ENCODE data around the gene NKX3-2.

The NKX3-2 gene

DNA sequence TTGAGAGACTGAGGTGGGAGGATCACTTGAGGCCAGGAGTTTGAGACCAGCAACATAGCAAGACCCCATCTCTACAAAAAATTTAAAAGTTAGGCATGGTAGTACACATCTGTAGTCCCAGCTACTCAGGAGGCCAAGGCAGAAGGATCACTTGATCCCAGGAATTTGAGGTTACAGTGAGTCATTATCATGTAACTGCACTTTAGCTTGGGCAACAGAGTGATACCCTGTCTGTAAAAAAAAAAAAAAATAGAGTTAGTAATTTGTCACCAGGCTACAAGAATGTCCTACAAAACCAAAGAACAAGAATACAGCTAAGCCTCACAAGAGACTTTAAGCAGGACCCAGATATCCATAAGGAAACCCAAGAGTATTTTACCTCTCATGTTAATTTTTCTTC, 33.2 kb downstream of the NKX3-2 start:
- no peak overlapping the region for H3K4me3 ChIP-seq (ENCODE audit: low read length)
- no peaks in the 10 kb centered on the region for H3K36me3 ChIP-seq (ENCODE audit: control insufficient read depth, insufficient read depth, low read length)
- no peaks in the 10 kb centered on the region for H3K27me3 ChIP-seq (ENCODE audit: control insufficient read depth, insufficient read depth, low read length)
- H3K27ac ChIP-seq (ENCODE audit: low read depth, low read length), result no peak overlapping the region
- no peak overlapping the region for H3K9ac ChIP-seq (ENCODE audit: low read length)
- no peaks in the 10 kb centered on the region for H3K4me1 ChIP-seq (ENCODE audit: control insufficient read depth, insufficient read depth, low read length)

DNA sequence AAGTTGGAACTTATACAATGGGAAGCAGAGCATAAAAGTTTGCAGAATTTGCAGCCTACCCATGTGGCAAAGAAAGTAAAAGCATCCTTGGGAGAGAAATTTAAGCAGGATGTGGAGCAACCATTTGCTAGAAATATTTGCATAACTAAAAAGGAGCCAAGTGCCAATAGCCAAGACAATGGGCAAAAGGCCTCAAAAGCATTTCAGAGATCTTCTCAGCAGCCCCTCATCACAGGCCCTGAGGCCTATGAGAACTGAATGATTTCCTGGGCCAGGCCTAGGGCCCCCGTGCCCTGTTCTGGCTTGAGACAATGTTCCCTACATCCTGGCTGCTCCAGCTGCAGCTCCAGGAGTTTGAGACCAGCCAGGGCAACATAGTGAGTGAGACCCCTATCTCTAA, 34.9 kb downstream of the NKX3-2 start:
- Histone ChIP-seq H3K27me3 (ENCODE audit: control insufficient read depth, insufficient read depth, low read length) (no peaks in the 10 kb centered on the region), H3K4me1 (ENCODE audit: control insufficient read depth, insufficient read depth, low read length) (no peaks in the 10 kb centered on the region), H3K9ac (ENCODE audit: low read length) (no peak overlapping the region), H3K36me3 (ENCODE audit: control insufficient read depth, insufficient read depth, low read length) (no peaks in the 10 kb centered on the region), H3K4me3 (ENCODE audit: low read length) (no peak overlapping the region), H3K27ac (ENCODE audit: low read depth, low read length) (no peak overlapping the region)

DNA sequence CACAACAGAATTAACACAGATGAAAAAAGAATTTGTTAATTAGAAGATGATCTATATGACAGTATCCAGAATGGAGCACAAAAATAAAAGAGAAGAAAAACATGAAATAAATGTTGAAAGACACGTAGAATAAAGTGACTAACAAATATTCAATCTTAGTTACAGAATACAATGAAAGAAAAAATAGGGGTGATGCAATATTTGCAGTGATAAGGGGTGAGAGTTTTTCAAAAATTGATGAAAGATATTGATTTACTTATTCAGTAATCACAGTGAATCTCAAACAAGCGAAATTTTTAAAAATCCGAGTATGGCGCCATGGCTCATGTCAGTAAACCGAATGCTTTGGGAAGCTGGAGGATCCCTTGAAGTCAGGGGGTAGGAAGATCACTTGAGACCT, 39.9 kb downstream of the NKX3-2 start:
- Histone ChIP-seq H3K27ac (ENCODE audit: low read depth, low read length) (no peak overlapping the region), H3K4me3 (ENCODE audit: low read length) (no peak overlapping the region), H3K27me3 (ENCODE audit: control insufficient read depth, insufficient read depth, low read length) (no peaks in the 10 kb centered on the region), H3K4me1 (ENCODE audit: control insufficient read depth, insufficient read depth, low read length) (no peaks in the 10 kb centered on the region), H3K36me3 (ENCODE audit: control insufficient read depth, insufficient read depth, low read length) (no peaks in the 10 kb centered on the region), H3K9ac (ENCODE audit: low read length) (no peak overlapping the region)

DNA sequence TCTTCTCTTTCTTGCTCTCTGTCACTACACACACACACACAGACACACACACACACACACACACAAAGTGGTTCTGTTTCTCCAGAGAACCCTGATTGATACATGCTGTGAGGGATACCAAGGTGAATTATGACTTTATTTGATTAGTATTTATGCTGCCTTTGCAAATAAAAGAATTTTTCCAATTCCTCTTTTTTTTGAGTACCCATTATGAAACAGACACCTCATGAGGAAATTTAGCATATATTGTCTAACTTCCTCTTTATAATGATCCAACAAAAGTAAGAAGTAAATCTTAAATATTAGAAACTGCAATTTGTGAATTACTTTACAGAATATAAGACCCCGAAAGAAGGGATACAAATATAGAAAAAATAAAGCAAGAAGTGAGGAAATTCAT, 45.8 kb downstream of the NKX3-2 start:
- Histone ChIP-seq H3K27ac (ENCODE audit: low read depth, low read length) (no peak overlapping the region), H3K4me3 (ENCODE audit: low read length) (no peak overlapping the region), H3K9ac (ENCODE audit: low read length) (no peak overlapping the region), H3K4me1 (ENCODE audit: control insufficient read depth, insufficient read depth, low read length) (no peaks in the 10 kb centered on the region), H3K27me3 (ENCODE audit: control insufficient read depth, insufficient read depth, low read length) (no peaks in the 10 kb centered on the region), H3K36me3 (ENCODE audit: control insufficient read depth, insufficient read depth, low read length) (no peaks in the 10 kb centered on the region)

DNA sequence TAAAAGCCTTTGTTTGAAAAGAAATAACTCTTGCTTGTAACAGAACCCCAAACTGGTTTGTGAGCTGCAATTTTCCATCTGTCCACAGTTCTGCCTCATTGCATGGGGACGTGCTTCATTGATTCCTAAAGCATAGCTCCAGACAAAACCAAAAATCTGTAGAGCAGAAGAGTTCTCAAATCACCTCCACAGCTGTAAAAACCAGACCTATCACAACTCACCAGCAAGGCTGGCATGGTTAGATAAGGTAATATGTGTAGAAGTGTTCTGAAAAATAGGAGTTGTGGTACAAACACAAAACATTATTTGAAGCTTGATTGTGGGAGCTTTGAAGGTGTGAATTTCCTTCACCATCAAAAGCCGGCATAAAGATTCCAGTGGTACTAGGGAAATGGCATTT, 47.7 kb downstream of the NKX3-2 start:
- Histone ChIP-seq H3K4me1 (ENCODE audit: control insufficient read depth, insufficient read depth, low read length) (no peaks in the 10 kb centered on the region), H3K36me3 (ENCODE audit: control insufficient read depth, insufficient read depth, low read length) (no peaks in the 10 kb centered on the region), H3K4me3 (ENCODE audit: low read length) (no peak overlapping the region), H3K27ac (ENCODE audit: low read depth, low read length) (no peak overlapping the region), H3K27me3 (ENCODE audit: control insufficient read depth, insufficient read depth, low read length) (no peaks in the 10 kb centered on the region), H3K9ac (ENCODE audit: low read length) (no peak overlapping the region)

DNA sequence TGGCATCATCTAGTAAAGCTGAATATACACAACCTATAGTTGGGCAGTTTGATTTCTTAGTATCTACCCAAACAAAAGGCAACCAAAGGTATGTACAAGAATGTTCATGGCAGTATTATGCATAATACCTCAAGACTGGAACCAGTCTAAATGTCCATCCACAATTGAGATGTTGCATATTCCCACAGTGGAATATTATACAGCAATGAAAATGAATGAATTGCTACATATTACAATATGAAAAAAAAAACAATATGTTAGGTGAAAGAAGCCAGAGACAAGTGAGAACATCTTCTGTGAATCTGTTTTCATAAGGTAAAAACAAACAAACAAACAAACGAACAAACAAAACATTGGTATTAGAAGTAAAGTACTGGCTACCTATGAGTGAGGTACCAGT, 48.6 kb downstream of the NKX3-2 start:
- no peaks in the 10 kb centered on the region for H3K27me3 ChIP-seq (ENCODE audit: control insufficient read depth, insufficient read depth, low read length)
- no peak overlapping the region for H3K4me3 ChIP-seq (ENCODE audit: low read length)
- no peak overlapping the region for H3K9ac ChIP-seq (ENCODE audit: low read length)
- no peaks in the 10 kb centered on the region for H3K36me3 ChIP-seq (ENCODE audit: control insufficient read depth, insufficient read depth, low read length)
- no peaks in the 10 kb centered on the region for H3K4me1 ChIP-seq (ENCODE audit: control insufficient read depth, insufficient read depth, low read length)
- no peak overlapping the region for H3K27ac ChIP-seq (ENCODE audit: low read depth, low read length)

DNA sequence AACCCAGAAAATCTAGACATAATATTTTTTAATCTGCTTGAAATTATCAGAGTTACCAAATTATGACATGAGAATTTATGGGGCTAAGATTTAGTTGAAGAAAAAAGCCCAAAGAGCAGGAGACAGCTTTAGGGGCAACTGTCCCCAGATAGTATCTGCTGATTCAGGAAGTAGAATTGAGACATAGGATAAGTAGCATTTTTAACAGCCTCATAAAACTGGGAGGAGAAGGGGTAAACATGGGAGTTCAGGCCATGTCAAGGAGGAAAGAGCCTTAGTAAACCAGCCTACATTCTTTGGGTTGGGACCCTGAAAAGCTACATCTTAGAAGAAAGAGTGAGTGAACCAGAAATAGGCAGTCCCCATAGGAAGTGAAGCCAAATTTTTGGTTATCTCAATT, 50.5 kb downstream of the NKX3-2 start:
- H3K9ac ChIP-seq (ENCODE audit: low read length), result no peak overlapping the region
- H3K27me3 ChIP-seq (ENCODE audit: control insufficient read depth, insufficient read depth, low read length), result no peaks in the 10 kb centered on the region
- no peaks in the 10 kb centered on the region for H3K36me3 ChIP-seq (ENCODE audit: control insufficient read depth, insufficient read depth, low read length)
- no peaks in the 10 kb centered on the region for H3K4me1 ChIP-seq (ENCODE audit: control insufficient read depth, insufficient read depth, low read length)
- H3K4me3 ChIP-seq (ENCODE audit: low read length), result no peak overlapping the region
- H3K27ac ChIP-seq (ENCODE audit: low read depth, low read length), result no peak overlapping the region

DNA sequence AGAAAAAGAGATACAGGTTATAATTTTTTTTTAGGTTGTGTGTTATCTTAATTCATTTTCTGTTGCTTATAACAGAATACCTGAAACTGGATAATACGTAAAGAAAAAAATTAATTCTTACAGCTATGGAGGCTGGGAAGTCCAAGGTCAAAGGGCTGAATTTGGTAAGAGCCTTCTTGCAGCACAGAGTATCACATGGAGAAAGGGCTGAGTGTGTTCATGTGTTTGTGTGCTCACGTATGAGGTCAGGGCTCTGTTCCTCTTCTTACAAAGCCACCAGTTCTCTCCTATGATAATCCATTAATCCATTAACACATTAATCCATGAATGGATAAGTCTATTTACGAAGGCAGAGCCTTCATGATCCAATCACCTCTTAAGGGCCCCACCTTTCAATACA, 51.6 kb downstream of the NKX3-2 start:
- Histone ChIP-seq H3K9ac (ENCODE audit: low read length) (no peak overlapping the region), H3K36me3 (ENCODE audit: control insufficient read depth, insufficient read depth, low read length) (no peaks in the 10 kb centered on the region), H3K4me3 (ENCODE audit: low read length) (no peak overlapping the region), H3K4me1 (ENCODE audit: control insufficient read depth, insufficient read depth, low read length) (no peaks in the 10 kb centered on the region), H3K27me3 (ENCODE audit: control insufficient read depth, insufficient read depth, low read length) (no peaks in the 10 kb centered on the region), H3K27ac (ENCODE audit: low read depth, low read length) (no peak overlapping the region)

Measured in rectal smooth muscle tissue (tissue), 1 donor.